Measurements from ENCODE around the gene BAAT. TPM values are rescaled to one million over a fixed set of nuclear protein-coding genes. Genes with fewer than 3 reads are reported as not detected.

Gene BAAT
- total RNA-seq, 1 donor from 2014 or later: not detected

- no peaks in the 10 kb centered on the region for H3K4me1 Mint-ChIP-seq
- ATAC-seq (ENCODE audit: low read depth): no peak
Measured at GRCh38 chr9:101371813-101372212, 13.0 kb downstream of the BAAT start.

GRCh38 chr9:101369884-101370531, 14.8 kb downstream of the BAAT start:
- DNase-seq (no peak), ATAC-seq (ENCODE audit: low read depth) (no peak)
- Mint-ChIP-seq H3K4me3 (no peak overlapping the region), H3K36me3 (ENCODE audit: low read depth) (no peaks in the 10 kb centered on the region), H3K27me3 (peaks cover 4% of the 10 kb centered on the region), H3K9me3 (no peaks in the 10 kb centered on the region), H3K4me1 (no peaks in the 10 kb centered on the region), H3K27ac (no peak overlapping the region)
- intact Hi-C loops (cut with micrococcal nuclease): no loop called here
- no peak for TF ChIP-seq CTCF (IDR thresholded peaks at IDR 0.05)
- ChIA-PET CTCF (interaction anchor here (1.1 kb wide), 1 partner anchor 13 kb away, joined by 3 read pairs; no protein-coding TSS in a partner anchor), POLR2A (no interaction called here)

More at GRCh38 chr9:101371813-101372212, 13.0 kb downstream of the BAAT start:
- Mint-ChIP-seq H3K27ac (no peak overlapping the region), H3K4me3 (no peak overlapping the region), H3K36me3 (ENCODE audit: low read depth) (no peaks in the 10 kb centered on the region), H3K9me3 (no peaks in the 10 kb centered on the region), H3K27me3 (peaks cover 8% of the 10 kb centered on the region)
- ChIA-PET CTCF (no interaction called here), POLR2A (no interaction called here)
- no peak for TF ChIP-seq CTCF (IDR thresholded peaks at IDR 0.05)
- intact Hi-C loops (cut with micrococcal nuclease): no loop called here
- DNase-seq: no peak

GRCh38 chr9:101369286-101369685, 15.5 kb downstream of the BAAT start:
- H3K9me3 Mint-ChIP-seq: no peaks in the 10 kb centered on the region
- CTCF ChIA-PET: interaction anchor here (0.9 kb wide), 1 partner anchor 57 kb away, joined by 3 read pairs; no protein-coding TSS in a partner anchor
- intact Hi-C loops (cut with micrococcal nuclease): no loop called here
- H3K27ac Mint-ChIP-seq: no peak overlapping the region
- H3K4me1 Mint-ChIP-seq: no peaks in the 10 kb centered on the region
- DNase-seq (no peak), ATAC-seq (ENCODE audit: low read depth) (no peak)
- no peaks in the 10 kb centered on the region for H3K36me3 Mint-ChIP-seq (ENCODE audit: low read depth)
- H3K27me3 Mint-ChIP-seq: peaks cover 4% of the 10 kb centered on the region
- H3K4me3 Mint-ChIP-seq: no peak overlapping the region
- TF ChIP-seq CTCF (IDR thresholded peaks at IDR 0.05): no peak
- POLR2A ChIA-PET: no interaction called here

DNA sequence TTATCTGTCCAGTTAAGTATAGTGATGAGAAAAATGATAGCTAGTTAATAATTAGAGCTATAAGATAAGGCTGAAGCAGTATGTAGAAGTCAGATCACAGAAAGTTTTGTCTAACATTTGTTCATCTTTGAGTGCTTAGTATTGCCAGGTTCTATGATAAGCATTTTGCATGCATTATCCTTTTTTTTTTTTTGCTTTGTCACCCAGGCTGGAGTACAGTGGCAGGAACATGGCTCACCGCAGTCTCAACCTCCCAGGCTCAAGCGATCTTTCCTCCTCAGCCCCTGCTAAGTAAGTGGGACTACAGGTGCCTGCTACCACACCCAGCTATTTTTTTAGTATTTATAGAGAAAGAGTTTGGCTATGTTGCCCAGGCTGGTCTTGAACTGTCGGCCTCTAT, 17.5 kb downstream of the BAAT start:
- DNase-seq: no peak
- H3K4me3 Mint-ChIP-seq: no peak overlapping the region
- ChIA-PET POLR2A (no interaction called here), CTCF (no interaction called here)
- H3K9me3 Mint-ChIP-seq: no peaks in the 10 kb centered on the region
- ATAC-seq (ENCODE audit: low read depth): no peak
- no peak overlapping the region for H3K27ac Mint-ChIP-seq
- peaks cover 4% of the 10 kb centered on the region for H3K27me3 Mint-ChIP-seq
- no peaks in the 10 kb centered on the region for H3K4me1 Mint-ChIP-seq
- TF ChIP-seq CTCF (IDR thresholded peaks at IDR 0.05): no peak
- no peaks in the 10 kb centered on the region for H3K36me3 Mint-ChIP-seq (ENCODE audit: low read depth)
- intact Hi-C loops (cut with micrococcal nuclease): no loop called here

DNA sequence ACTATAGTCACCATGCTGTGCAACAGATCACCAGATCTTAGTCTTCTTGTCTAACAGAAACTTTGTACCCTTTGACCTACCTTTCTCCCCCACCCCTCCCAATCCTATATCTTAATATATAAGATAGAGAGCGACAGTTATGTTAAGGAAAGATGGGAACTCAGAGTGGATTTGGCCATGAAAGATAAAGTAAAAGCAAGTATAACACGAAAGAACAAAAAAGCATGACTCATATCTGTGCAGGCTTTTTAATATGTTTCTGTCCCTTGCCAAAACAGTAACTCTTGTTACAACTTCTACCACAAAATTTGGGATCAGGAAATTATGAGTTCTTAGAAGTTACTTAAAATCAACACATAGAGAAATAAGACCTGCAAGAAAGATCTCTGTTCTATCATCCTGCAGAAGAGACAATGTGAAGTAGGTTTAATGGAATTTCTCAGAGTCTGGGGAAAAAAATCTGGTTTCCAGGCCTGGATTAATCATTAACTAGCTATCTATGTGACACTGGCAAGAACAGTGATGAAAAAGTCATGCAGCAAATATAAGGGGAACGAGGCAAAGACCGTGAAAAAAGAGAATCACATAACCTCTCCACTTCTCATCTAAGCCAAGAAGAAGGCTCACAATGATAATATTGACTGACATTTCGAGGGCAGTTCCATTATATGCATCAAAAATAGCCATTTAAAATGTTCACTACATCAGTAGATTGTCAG, 18.6 kb downstream of the BAAT start:
- H3K4me1 Mint-ChIP-seq: no peaks in the 10 kb centered on the region
- peaks cover 4% of the 10 kb centered on the region for H3K27me3 Mint-ChIP-seq
- DNase-seq: no peak
- POLR2A ChIA-PET: no interaction called here
- CTCF ChIA-PET: no interaction called here
- H3K4me3 Mint-ChIP-seq: no peak overlapping the region
- no peaks in the 10 kb centered on the region for H3K36me3 Mint-ChIP-seq (ENCODE audit: low read depth)
- no peak for TF ChIP-seq CTCF (IDR thresholded peaks at IDR 0.05)
- H3K9me3 Mint-ChIP-seq: no peaks in the 10 kb centered on the region
- ATAC-seq (ENCODE audit: low read depth): no peak
- intact Hi-C loops (cut with micrococcal nuclease): no loop called here
- H3K27ac Mint-ChIP-seq: no peak overlapping the region

All from activated B cell treated with CpG ODN at 0.5 μM for 24 hours (primary cell).